T-helper 1 cell treated with Interleukin-12 subunit alpha and Interleukin-12 subunit beta and Interleukin-4 antibody, amounts not matched to agents 30 μg/mL and 1 μg/mL, for 36 hours (primary cell): Measurements from ENCODE around the gene MYOM3.
"Not testable (repeated sequence)": the region's sequence is repeated elsewhere in the genome, so short reads cannot be mapped to it uniquely, and the experiment has no call there.

Experiments
- H3K27ac Mint-ChIP-seq: one replicate; pipeline ENCODE4 v1.8.0; 2021; ENCODE audit warnings: mild to moderate bottlenecking, mixed read lengths
- H3K27me3 Mint-ChIP-seq: one replicate; pipeline ENCODE4 v1.8.0; 2021; ENCODE audit warnings: low read depth, mixed read lengths
- H3K36me3 Mint-ChIP-seq: one replicate; pipeline ENCODE4 v1.8.0; 2021; ENCODE audit warnings: low read depth, mixed read lengths
- H3K4me1 Mint-ChIP-seq: one replicate; pipeline ENCODE4 v1.8.0; 2021; ENCODE audit warnings: low read depth, mixed read lengths
- H3K4me3 Mint-ChIP-seq: one replicate; pipeline ENCODE4 v1.8.0; 2021; ENCODE audit warnings: mild to moderate bottlenecking, moderate library complexity, mixed read lengths
- H3K9me3 Mint-ChIP-seq: one replicate; pipeline ENCODE4 v1.8.0; 2021; ENCODE audit warnings: mixed read lengths

MYOM3 gene

DNA sequence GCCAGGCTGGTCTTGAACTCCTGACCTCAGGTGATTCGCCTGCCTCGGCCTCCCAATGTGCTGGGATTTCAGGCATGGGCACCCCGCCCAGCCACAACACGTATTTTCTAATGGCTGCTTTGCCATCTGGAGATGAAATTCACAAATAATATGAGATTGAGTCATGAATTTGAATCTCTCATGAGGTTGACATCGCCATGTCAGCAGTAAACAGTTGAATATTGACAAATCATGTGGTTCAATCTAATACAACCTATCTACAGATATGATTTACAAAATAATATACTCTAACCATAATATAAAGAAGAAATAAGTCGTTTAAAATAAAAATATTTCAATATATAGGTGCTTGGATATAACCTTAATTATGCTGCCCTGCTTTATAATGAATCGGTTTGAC, 42.1 kb downstream of the MYOM3 start:
- Mint-ChIP-seq H3K36me3 (no peaks in the 10 kb centered on the region), H3K27ac (no peak overlapping the region), H3K4me1 (peaks cover 4% of the 10 kb centered on the region), H3K4me3 (no peak overlapping the region), H3K27me3 (peaks cover 18% of the 10 kb centered on the region), H3K9me3 (no peaks in the 10 kb centered on the region)

GRCh38 chr1:24067978-24068377, 44.0 kb downstream of the MYOM3 start:
- Mint-ChIP-seq H3K4me3 (no peak overlapping the region), H3K9me3 (no peaks in the 10 kb centered on the region), H3K27ac (no peak overlapping the region), H3K27me3 (peaks cover 18% of the 10 kb centered on the region), H3K36me3 (no peaks in the 10 kb centered on the region), H3K4me1 (peaks cover 4% of the 10 kb centered on the region)

- peaks cover 19% of the 10 kb centered on the region for H3K27me3 Mint-ChIP-seq
- H3K4me1 Mint-ChIP-seq, result no peaks in the 10 kb centered on the region
- no peaks in the 10 kb centered on the region for H3K36me3 Mint-ChIP-seq
- H3K4me3 Mint-ChIP-seq, result no peak overlapping the region
- peaks cover 8% of the 10 kb centered on the region for H3K9me3 Mint-ChIP-seq
- no peak overlapping the region for H3K27ac Mint-ChIP-seq
Observed at GRCh38 chr1:24065304-24065703, 46.6 kb downstream of the MYOM3 start.

DNA sequence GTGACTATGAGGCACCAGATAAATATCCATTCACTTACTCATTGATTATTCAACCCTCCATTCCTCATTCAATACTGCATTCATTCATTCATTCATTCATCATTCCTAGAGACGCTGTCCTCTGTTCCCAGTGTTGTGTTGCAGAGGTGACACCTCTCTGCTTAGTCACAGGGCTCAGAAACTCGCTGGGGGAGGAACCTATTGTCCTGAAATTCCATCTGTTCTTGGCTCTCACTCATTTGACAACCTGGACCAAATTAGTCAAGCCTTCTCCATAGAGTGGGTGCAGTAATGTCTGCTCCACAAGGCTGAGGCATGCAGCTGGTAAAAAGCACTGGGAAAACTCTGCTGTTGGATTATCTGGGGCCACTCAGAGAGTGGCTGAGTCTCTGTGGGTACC, 49.7 kb downstream of the MYOM3 start:
- Mint-ChIP-seq H3K27ac (no peak overlapping the region), H3K4me3 (no peak overlapping the region), H3K9me3 (peaks cover 8% of the 10 kb centered on the region), H3K36me3 (no peaks in the 10 kb centered on the region), H3K27me3 (peaks cover 11% of the 10 kb centered on the region), H3K4me1 (no peaks in the 10 kb centered on the region)

- no peaks in the 10 kb centered on the region for H3K4me1 Mint-ChIP-seq
- no peak overlapping the region for H3K27ac Mint-ChIP-seq
- H3K9me3 Mint-ChIP-seq, result peaks cover 8% of the 10 kb centered on the region
- peaks cover 5% of the 10 kb centered on the region for H3K27me3 Mint-ChIP-seq
- H3K36me3 Mint-ChIP-seq, result no peaks in the 10 kb centered on the region
- no peak overlapping the region for H3K4me3 Mint-ChIP-seq
Observed at GRCh38 chr1:24060482-24060881, 51.5 kb downstream of the MYOM3 start.

GRCh38 chr1:24058671-24059455, 53.1 kb downstream of the MYOM3 start:
- Mint-ChIP-seq H3K9me3 (peaks cover 8% of the 10 kb centered on the region), H3K27me3 (peaks cover 8% of the 10 kb centered on the region), H3K4me1 (no peaks in the 10 kb centered on the region), H3K27ac (no peak overlapping the region), H3K4me3 (no peak overlapping the region), H3K36me3 (no peaks in the 10 kb centered on the region)

DNA sequence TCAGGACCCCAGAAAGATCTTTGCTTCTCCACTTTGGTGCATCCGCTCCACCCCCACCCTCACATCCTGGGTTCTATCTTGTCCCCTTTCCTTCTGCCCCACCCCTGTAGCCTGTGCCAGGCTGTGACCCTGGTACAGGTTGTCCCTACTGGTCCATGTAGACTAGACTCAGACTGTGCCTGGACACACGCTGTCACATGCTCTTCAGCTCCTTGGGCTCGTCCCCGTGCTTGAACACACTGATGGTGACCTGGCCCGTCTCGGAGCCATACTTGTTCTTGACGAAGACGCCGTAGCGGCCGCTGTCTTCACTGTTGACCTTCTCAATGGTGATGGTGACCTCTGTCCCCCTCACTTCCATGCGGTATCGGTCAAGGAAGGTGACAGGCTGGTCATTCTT, 54.8 kb downstream of the MYOM3 start:
- no peaks in the 10 kb centered on the region for H3K36me3 Mint-ChIP-seq
- peaks cover 6% of the 10 kb centered on the region for H3K27me3 Mint-ChIP-seq
- H3K27ac Mint-ChIP-seq, result no peak overlapping the region
- peaks cover 2% of the 10 kb centered on the region for H3K9me3 Mint-ChIP-seq
- H3K4me1 Mint-ChIP-seq, result no peaks in the 10 kb centered on the region
- no peak overlapping the region for H3K4me3 Mint-ChIP-seq

DNA sequence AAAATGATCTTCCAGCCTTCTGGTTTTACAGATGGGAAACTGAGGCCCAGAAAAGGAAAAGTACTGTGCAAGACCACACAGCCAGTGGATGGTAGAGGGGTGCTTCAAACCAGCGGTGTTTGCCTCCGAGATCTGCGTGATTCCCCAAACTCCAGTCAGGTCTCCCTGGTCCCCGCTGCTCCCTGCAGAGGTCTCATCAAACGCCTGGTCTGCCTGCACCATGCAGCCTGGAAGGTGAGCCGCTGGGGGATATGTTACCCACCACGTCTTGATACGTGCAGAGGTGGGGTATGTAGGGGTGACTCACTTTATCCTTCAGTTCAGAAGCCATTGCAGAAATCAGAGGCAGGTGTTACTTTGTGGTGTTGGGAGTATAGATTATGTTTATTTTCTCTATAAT, 56.3 kb downstream of the MYOM3 start:
- peaks cover 7% of the 10 kb centered on the region for H3K27me3 Mint-ChIP-seq

GRCh38 chr1:24052220-24052619, 59.7 kb downstream of the MYOM3 start:
- peaks cover 7% of the 10 kb centered on the region for H3K27me3 Mint-ChIP-seq
- no peaks in the 10 kb centered on the region for H3K36me3 Mint-ChIP-seq
- no peaks in the 10 kb centered on the region for H3K4me1 Mint-ChIP-seq
- no peak overlapping the region for H3K27ac Mint-ChIP-seq
- no peak overlapping the region for H3K4me3 Mint-ChIP-seq
- no peaks in the 10 kb centered on the region for H3K9me3 Mint-ChIP-seq

More for the DNA sequence above, 56.3 kb downstream of the MYOM3 start:
- Mint-ChIP-seq H3K4me3 (no peak overlapping the region), H3K9me3 (no peaks in the 10 kb centered on the region), H3K27ac (no peak overlapping the region), H3K36me3 (no peaks in the 10 kb centered on the region), H3K4me1 (no peaks in the 10 kb centered on the region)

GRCh38 chr1:24051206-24051945, 60.6 kb downstream of the MYOM3 start:
- peaks cover 7% of the 10 kb centered on the region for H3K27me3 Mint-ChIP-seq
- H3K4me3 Mint-ChIP-seq, result no peak overlapping the region
- no peak overlapping the region for H3K27ac Mint-ChIP-seq
- no peaks in the 10 kb centered on the region for H3K36me3 Mint-ChIP-seq
- H3K9me3 Mint-ChIP-seq, result no peaks in the 10 kb centered on the region
- H3K4me1 Mint-ChIP-seq, result no peaks in the 10 kb centered on the region

DNA sequence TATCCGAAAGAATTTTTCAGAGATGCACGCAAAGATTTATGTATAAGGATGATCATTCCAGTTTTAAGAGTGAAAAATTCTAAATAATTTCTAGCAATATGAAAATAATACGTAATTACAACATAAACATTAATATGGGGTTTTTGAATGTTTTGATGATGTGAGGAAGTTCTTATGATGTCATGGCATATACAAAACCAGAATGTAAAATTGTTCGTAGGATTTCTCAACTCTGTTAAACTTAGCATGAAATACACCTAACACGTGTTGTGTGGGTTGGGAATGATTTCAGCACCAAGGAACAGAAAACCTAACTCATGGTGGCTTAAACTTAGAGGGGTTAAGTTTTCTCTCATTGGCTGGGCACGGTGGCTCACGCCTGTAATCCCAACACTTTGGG, 62.2 kb downstream of the MYOM3 start:
- no peak overlapping the region for H3K27ac Mint-ChIP-seq
- H3K36me3 Mint-ChIP-seq, result no peaks in the 10 kb centered on the region
- H3K9me3 Mint-ChIP-seq, result no peaks in the 10 kb centered on the region

DNA sequence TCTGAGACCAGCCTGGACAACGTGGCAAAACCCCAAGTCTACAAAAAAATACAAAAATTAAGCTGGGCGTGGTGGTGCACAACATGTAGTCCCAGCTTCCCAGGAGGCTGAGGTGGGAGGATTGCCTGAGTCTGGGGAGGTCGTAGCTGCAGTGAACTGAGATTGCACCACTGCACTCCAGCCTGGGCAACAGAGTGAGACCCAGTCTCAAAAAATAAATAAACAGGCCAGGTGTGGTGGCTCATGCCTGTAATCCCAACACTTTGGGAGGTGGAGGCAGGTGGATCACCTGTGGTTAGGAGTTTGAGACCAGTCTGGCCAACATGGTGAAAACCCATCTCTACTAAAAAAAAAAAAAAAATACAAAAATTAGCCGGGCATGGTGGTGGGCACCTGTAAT, 63.0 kb downstream of the MYOM3 start:
- not testable (repeated sequence) for H3K27ac Mint-ChIP-seq, H3K36me3 Mint-ChIP-seq, H3K4me3 Mint-ChIP-seq, H3K27me3 Mint-ChIP-seq, H3K4me1 Mint-ChIP-seq, H3K9me3 Mint-ChIP-seq

More for the DNA sequence above, 62.2 kb downstream of the MYOM3 start:
- Mint-ChIP-seq H3K27me3 (peaks cover 7% of the 10 kb centered on the region), H3K4me3 (no peak overlapping the region), H3K4me1 (no peaks in the 10 kb centered on the region)

DNA sequence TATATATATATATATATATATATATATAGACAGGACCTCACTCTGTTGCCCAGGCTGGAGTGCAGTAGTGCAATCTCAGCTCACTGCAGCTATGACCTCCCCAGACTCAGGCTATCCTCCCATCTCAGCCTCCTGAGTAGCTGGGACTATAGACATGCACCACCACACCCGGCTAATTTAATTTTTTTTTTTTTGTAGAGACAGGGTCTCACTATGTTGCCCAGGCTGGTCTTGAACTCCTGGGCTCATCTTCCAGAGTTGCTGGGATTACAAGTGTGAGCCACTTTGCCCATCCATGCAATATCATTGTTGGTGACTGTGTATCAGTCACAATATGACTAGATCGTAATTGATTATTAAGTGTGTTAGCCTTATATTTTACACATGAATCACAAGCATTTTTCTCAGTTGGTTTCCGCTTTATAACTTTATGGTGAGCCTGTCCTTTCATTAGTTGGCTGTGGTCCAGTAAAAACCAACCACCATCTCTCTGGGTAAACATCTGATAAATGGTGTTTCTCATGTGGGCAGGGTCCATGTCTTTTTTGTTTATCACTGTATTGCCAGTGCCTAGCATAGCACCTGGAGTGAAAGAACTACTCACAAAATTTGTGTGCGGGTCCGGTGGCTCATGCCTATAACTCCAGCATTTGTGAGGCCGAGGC, 63.6 kb downstream of the MYOM3 start:
- Mint-ChIP-seq H3K27ac (no peak overlapping the region), H3K27me3 (peaks cover 5% of the 10 kb centered on the region), H3K9me3 (no peaks in the 10 kb centered on the region), H3K36me3 (no peaks in the 10 kb centered on the region), H3K4me1 (no peaks in the 10 kb centered on the region), H3K4me3 (no peak overlapping the region)

- Mint-ChIP-seq H3K9me3 (no peaks in the 10 kb centered on the region), H3K27ac (no peak overlapping the region)
Observed at GRCh38 chr1:24047110-24047477, 64.8 kb downstream of the MYOM3 start.

DNA sequence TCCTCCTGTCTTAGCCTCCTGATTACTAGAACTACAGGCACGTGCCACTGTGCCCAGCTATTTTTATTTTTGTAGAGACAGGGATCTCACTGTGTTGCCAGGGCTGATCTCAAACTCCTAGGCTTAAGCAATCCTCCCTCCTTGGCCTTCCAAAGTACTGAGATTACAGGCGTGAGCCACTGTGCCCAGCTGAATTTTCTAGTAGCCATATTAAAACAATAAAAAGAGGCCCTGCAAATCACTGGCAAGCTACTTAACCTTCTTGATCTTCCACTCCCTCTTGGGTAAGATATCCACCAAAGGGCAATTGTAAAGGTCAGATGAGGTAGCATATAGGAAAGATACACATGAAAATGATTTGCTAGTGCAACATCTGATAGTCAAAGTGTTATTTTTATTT, 66.2 kb downstream of the MYOM3 start:
- H3K4me3 Mint-ChIP-seq, result no peak overlapping the region
- peaks cover 6% of the 10 kb centered on the region for H3K27me3 Mint-ChIP-seq
- H3K36me3 Mint-ChIP-seq, result no peaks in the 10 kb centered on the region
- H3K27ac Mint-ChIP-seq, result no peak overlapping the region
- H3K9me3 Mint-ChIP-seq, result no peaks in the 10 kb centered on the region
- no peaks in the 10 kb centered on the region for H3K4me1 Mint-ChIP-seq

More at GRCh38 chr1:24047110-24047477, 64.8 kb downstream of the MYOM3 start:
- Mint-ChIP-seq H3K27me3 (peaks cover 10% of the 10 kb centered on the region), H3K36me3 (no peaks in the 10 kb centered on the region), H3K4me3 (no peak overlapping the region), H3K4me1 (no peaks in the 10 kb centered on the region)
